ACC112 (cell line): ENCODE data around the gene KDM6A.
A peak's percentile ranks its signal among the peaks of the same experiment; 100 is the strongest.
"Not testable (repeated sequence)": the region's sequence is repeated elsewhere in the genome, so short reads cannot be mapped to it uniquely, and the experiment has no call there.

Experiments used
- H2AFZ ChIP-seq: fragments of 200-600 bp; sonication (generic); one replicate; pipeline ENCODE4 v1.6.0; 2017; ENCODE audit warnings: antibody characterized with exemption, low read length; ENCODE audit not compliant: unreplicated experiment
- H3K27ac ChIP-seq: fragments of 200-600 bp; sonication (generic); 2 replicates; pipeline ENCODE4 v1.5.1; 2014; ENCODE audit warnings: low read depth, mild to moderate bottlenecking, antibody characterized with exemption, low read length, moderate library complexity
- H3K27me3 ChIP-seq: fragments of 200-600 bp; sonication (generic); 2 replicates; pipeline ENCODE4 v1.6.1; 2014; ENCODE audit warnings: mild to moderate bottlenecking, antibody characterized with exemption, low read length, moderate library complexity, mixed read lengths; ENCODE audit not compliant: insufficient read depth
- H3K36me3 ChIP-seq: fragments of 200-600 bp; sonication (generic); 2 replicates; pipeline ENCODE4 v1.6.1; 2016; ENCODE audit warnings: mild to moderate bottlenecking, antibody characterized with exemption, low read length, moderate library complexity, mixed read lengths; ENCODE audit not compliant: insufficient read depth
- H3K4me1 ChIP-seq: fragments of 200-600 bp; sonication (generic); one replicate; pipeline ENCODE4 v1.6.1; 2016; ENCODE audit warnings: low read length, mixed read lengths; ENCODE audit not compliant: insufficient read depth, unreplicated experiment, control insufficient read depth
- H3K4me3 ChIP-seq: fragments of 200-600 bp; sonication (generic); 2 replicates; pipeline ENCODE4 v1.5.1; 2014; ENCODE audit warnings: mild to moderate bottlenecking, low read depth, low read length
- H3K79me2 ChIP-seq: fragments of 200-600 bp; sonication (generic); one replicate; pipeline ENCODE4 v1.6.0; 2016; ENCODE audit warnings: low read length; ENCODE audit not compliant: control insufficient read depth, unreplicated experiment, insufficient read depth

Gene KDM6A

DNA sequence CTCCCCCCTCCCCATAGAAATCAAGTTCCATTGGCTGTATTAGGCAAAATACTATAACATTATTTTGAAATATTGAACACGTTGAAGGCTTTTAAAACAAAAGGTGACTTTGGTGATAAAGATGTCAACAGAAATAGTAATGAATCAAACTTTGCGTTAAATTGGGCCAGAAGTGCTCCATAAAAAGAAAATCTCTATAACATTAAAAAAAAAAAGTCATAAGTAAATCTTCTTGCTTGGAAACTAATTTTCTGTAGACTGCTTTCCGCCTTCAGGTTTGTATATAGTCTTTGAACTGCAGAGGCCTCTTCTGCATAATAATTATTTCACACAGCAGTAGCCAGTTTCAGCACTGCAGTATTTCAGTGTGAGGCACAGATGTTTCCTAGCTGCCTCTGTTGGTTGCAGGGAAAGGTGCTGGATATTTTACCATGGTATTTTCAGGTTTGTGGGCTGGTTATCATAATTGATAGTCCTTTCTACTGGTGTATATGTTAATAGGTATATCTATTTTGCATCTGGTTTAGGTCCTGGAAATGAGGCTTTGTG, 158.9 kb downstream of the KDM6A start:
- Histone ChIP-seq H2AFZ (no peak overlapping the region), H3K36me3 (no peaks in the 10 kb centered on the region), H3K79me2 (peaks cover 29% of the 10 kb centered on the region)

DNA sequence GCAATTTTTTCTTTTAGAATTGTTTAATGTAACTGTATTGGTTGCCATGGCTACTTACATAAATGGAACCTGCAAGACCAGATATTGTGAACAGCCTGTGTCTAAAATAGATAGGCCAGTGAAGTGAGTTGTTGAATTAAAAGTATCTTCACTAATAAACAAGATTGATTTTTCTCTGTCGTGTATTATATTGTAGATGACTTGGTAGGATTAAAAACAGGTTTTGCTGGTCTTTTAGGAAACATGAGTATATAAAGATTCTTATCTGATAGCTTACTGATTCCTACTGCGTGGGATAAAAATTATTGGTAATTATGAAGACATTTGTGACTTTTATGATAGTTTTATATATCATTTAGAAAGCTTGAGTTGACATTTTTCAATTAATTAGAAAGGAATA, 162.1 kb downstream of the KDM6A start:
- Histone ChIP-seq H2AFZ (no peak overlapping the region), H3K36me3 (no peaks in the 10 kb centered on the region), H3K4me3 (no peak overlapping the region), H3K27me3 (no peaks in the 10 kb centered on the region), H3K79me2 (peaks cover 21% of the 10 kb centered on the region), H3K4me1 (no peaks in the 10 kb centered on the region), H3K27ac (no peak overlapping the region)

More for the DNA sequence above, 158.9 kb downstream of the KDM6A start:
- H3K27me3 ChIP-seq: no peaks in the 10 kb centered on the region
- H3K4me1 ChIP-seq: no peaks in the 10 kb centered on the region
- H3K27ac ChIP-seq: no peak overlapping the region
- no peak overlapping the region for H3K4me3 ChIP-seq

DNA sequence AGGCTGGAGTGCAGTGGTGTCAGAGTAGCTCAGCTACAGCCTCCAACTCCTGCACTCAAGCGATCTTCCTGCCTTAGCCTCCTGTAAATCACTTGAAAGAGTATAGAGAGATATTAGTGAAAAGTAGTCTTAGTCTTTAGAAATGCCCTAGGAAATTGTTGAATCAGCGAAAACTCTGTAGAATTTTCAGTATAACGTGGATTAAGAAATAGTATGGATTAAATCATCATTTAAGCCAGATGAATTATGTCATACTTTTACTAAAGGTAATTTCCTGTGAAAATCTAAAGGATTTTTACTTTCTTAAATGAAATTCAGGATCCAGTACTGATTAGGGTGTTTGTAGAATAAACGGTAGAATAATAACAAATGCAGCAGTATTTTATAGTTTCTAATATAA, 163.2 kb downstream of the KDM6A start:
- Histone ChIP-seq H3K36me3 (no peaks in the 10 kb centered on the region), H2AFZ (no peak overlapping the region), H3K4me1 (no peaks in the 10 kb centered on the region), H3K79me2 (peaks cover 17% of the 10 kb centered on the region), H3K4me3 (no peak overlapping the region), H3K27ac (no peak overlapping the region), H3K27me3 (no peaks in the 10 kb centered on the region)

DNA sequence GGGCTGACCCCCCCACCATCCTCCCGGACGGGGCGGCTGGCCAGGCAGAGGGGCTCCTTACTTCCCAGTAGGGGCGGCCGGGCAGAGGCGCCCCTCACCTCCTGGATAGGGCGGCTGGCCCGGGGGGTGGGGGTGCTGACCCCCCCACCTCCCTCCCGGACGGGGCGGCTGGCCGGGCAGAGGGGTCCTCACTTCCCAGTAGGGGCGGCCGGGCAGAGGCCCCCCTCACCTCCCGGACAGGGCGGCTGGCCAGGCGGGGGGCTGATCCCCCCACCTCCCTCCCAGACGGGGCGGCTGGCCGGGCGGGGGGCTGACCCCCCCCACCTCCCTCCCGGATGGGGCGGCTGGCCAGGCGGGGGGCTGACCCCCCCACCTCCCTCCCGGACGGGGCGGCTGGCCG, 167.1 kb downstream of the KDM6A start:
- not testable (repeated sequence) for H3K79me2 ChIP-seq, H3K36me3 ChIP-seq, H2AFZ ChIP-seq, H3K4me1 ChIP-seq, H3K27me3 ChIP-seq, H3K4me3 ChIP-seq, H3K27ac ChIP-seq

DNA sequence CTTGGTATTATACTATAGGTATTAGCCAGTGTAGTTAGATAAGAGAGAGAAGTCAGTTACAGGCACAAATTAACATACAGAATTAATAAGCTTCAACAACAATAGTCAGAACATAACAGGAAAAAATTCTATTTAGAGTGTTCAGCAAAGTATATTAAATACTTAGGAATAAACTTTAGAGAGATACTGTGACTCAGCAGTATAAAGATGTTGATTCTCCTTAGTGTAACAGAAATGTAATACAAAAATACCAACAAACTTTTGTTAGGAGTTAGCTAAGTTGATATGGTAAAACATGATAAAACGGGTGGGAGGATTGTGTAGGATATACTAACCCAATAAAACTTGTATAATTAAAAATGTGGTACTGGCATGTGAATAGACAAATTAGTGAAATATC, 173.4 kb downstream of the KDM6A start:
- Histone ChIP-seq H3K4me3 (no peak overlapping the region), H3K4me1 (no peaks in the 10 kb centered on the region), H3K27ac (no peak overlapping the region), H3K79me2 (no peaks in the 10 kb centered on the region), H3K27me3 (no peaks in the 10 kb centered on the region), H3K36me3 (no peaks in the 10 kb centered on the region), H2AFZ (no peak overlapping the region)

DNA sequence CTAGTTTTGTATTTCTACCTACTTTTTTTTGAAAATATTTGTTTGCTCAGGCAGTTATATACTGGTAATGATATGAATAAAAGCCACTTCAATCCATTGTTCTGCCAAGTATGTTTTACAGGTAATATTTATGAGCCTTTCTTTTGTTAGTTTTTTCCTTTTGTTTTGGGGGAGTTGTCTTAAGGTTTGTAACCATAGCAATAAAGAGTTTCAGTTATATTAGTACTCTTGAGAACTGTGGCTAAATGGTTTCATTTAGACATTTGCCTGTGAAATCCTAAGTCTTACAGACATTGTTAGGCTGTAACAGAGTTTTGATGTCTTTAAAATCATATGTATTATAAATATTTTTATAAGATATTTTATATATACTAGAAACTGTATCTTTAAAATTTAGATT, 177.6 kb downstream of the KDM6A start:
- H3K4me3 ChIP-seq: no peak overlapping the region
- no peak overlapping the region for H3K27ac ChIP-seq
- H3K36me3 ChIP-seq: peaks cover 5% of the 10 kb centered on the region; the same call in 1 of the 2 replicates
- H3K4me1 ChIP-seq: no peaks in the 10 kb centered on the region
- no peaks in the 10 kb centered on the region for H3K79me2 ChIP-seq
- no peak overlapping the region for H2AFZ ChIP-seq
- H3K27me3 ChIP-seq: no peaks in the 10 kb centered on the region

DNA sequence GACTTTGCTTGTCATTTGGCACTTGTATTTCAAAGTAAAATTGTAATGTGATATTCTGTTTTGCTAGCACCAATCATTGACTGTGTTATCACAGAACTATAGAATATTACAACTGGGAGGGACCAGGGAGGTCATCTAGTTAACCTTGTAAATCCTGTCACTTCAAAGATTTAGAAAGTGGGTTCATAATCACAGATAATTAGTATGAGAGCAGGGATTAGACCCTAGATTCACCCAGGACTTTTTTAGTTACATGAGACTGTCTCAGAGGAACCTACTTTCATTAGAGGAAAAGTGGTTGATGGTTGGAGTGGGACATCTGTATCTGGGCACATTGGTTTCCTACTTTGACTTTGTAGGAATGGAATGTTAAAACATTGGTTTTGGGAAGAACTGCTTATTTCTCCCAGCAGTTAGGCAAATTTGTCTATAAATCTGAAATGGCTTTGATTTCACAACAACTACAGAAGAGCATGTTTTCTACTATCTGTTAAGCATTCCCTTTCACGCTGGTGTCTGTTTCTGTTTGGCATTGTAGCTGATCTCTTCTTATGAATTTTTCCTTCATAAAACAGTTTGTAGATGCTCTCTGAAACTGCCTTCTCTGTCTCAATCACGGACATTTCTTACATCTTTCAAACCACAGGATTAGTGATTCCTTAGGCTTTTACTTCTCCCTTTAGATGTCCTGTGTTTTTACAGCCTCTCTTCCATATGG, 183.6 kb downstream of the KDM6A start:
- no peak overlapping the region for H2AFZ ChIP-seq
- H3K36me3 ChIP-seq: peaks cover 9% of the 10 kb centered on the region; the same call in 1 of the 2 replicates
- no peaks in the 10 kb centered on the region for H3K4me1 ChIP-seq

DNA sequence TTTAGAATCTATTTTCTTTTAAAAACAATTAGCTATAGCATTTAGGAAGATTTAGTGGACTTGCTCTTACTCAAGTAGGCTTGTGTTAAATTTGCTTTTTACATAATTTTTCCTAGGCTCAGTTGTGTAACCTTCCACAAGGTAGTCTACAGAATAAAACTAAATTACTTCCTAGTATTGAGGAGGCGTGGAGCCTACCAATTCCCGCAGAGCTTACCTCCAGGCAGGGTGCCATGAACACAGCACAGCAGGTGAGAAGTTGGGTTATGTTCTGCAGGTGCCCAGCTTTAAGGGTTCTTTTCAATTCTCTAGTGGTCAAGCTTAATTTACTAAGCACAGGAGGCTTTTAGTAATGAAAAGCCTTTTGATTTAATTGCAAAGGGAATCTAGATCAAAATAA, 186.9 kb downstream of the KDM6A start:
- not testable (repeated sequence) for H3K27me3 ChIP-seq, H3K79me2 ChIP-seq, H2AFZ ChIP-seq, H3K27ac ChIP-seq, H3K4me1 ChIP-seq, H3K4me3 ChIP-seq
- H3K36me3 ChIP-seq: peaks cover 19% of the 10 kb centered on the region; the same call in 1 of the 2 replicates

More for the DNA sequence above, 183.6 kb downstream of the KDM6A start:
- Histone ChIP-seq H3K4me3 (no peak overlapping the region), H3K27me3 (no peaks in the 10 kb centered on the region), H3K27ac (no peak overlapping the region), H3K79me2 (no peaks in the 10 kb centered on the region)

DNA sequence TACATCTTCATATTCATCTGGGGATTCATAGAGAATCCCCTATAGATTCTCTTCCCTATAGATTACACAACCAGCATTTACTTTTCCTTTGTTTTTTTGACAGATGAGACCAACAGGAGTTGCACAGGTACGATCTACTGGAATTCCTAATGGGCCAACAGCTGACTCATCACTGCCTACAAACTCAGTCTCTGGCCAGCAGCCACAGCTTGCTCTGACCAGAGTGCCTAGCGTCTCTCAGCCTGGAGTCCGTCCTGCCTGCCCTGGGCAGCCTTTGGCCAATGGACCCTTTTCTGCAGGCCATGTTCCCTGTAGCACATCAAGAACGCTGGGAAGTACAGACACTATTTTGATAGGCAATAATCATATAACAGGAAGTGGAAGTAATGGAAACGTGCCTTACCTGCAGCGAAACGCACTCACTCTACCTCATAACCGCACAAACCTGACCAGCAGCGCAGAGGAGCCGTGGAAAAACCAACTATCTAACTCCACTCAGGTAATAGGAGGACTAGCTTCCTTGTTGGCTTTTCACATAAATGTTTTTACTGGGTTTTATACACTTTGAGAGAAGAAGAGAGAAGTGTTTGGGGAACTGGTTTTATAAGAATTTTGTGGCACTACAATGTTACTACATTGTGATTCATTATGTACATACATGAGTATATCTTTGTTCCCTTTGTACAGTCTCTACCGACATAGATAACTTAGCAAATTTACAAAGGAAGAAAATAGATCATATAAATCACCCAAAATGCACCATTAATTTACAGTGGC, 190.5 kb downstream of the KDM6A start:
- Histone ChIP-seq H3K27ac (no peak overlapping the region), H2AFZ (no peak overlapping the region), H3K79me2 (no peaks in the 10 kb centered on the region), H3K4me3 (no peak overlapping the region), H3K4me1 (no peaks in the 10 kb centered on the region), H3K36me3 (peaks cover 19% of the 10 kb centered on the region; the same call in 1 of the 2 replicates), H3K27me3 (no peaks in the 10 kb centered on the region)

DNA sequence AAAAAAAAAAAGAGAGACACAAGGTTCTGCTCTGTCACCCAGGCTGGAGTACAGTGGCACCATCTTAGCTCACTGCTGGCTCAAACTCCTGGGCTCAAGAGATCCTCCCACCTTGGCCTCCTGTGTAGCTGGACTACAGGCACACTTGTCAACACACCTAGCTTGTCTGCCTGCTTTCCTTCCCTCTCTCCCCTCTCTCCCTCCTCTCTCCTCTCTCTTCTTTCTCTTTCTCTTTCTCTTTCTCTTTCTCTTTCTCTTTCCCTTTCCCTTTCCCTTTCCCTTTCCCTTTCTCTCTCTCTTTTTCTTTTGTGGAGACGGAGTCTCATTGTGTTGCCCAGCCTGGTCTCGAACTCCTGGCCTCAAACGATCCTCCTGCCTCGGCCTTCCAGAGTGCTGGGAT, 195.6 kb downstream of the KDM6A start:
- no peaks in the 10 kb centered on the region for H3K4me1 ChIP-seq
- H3K36me3 ChIP-seq: 0 out of 2 replicates have a peak, but pooled peaks cover 3% of the 10 kb centered on the region
- peaks cover 2% of the 10 kb centered on the region for H3K79me2 ChIP-seq
- H3K27ac ChIP-seq: peak overlapping the region; percentile 52
- no peaks in the 10 kb centered on the region for H3K27me3 ChIP-seq
- H2AFZ ChIP-seq: no peak overlapping the region
- no peak overlapping the region for H3K4me3 ChIP-seq
